HEK293 (cell line): ENCODE measurements around the gene DEDD2.
"Not testable (repeated sequence)": the region's sequence is repeated elsewhere in the genome, so short reads cannot be mapped to it uniquely, and the experiment has no call there.

Source experiments
- TRIM28 ChIP-seq: IDR thresholded peaks from 2 replicates; pipeline ENCODE4 v1.6.1; 2011; ENCODE audit warnings: low read length, control low read depth, borderline replicate concordance
- ZNF654 ChIP-seq: fragments of 450-650 bp; formaldehyde crosslinking; IDR thresholded peaks from 2 replicates; pipeline ENCODE4 v1.5.1; 2016; ENCODE audit warnings: low read depth, missing biosample characterization, missing genetic modification characterization

DNA sequence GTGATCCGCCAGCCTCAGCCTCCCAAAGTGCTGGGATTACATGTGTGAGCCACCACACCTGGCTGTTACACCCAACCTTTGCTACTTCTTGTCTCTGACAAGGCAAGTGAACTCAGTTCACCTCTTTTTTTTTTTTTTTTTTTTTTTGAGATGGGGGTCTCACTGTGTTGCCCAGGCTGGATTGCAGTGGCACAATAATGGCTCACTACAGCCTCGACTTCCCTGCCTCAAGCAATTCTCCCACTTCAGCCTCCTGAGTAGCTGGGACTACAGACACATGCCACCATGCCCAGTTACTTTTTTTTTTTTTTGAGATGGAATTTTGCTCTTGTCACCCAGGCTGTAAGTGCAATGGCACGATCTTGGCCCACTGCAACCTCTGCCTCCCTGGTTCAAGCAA is 40.4 kb upstream of the DEDD2 start:
- not testable (repeated sequence) for TF ChIP-seq TRIM28; ZNF654 (tag by site-specific recombination)
